GM18951 (cell line): Measurements from ENCODE around the gene R3HDM4.

Source experiments
- POLR2A ChIP-seq: IDR thresholded peaks from 4 replicates; pipeline ENCODE4 v1.6.1; 2011; ENCODE audit warnings: mild to moderate bottlenecking; ENCODE audit not compliant: insufficient read length, insufficient read depth; ENCODE audit errors: extremely low read depth
- in situ Hi-C: fragments of 300-500 bp; cut with MboI; formaldehyde crosslinking; loops from one replicate; pipeline ENCODE4 v1.12.0; 2022; ENCODE audit warnings: low sequenced_read_pairs, mixed read lengths, inconsistent platforms; ENCODE audit not compliant: unreplicated experiment

The R3HDM4 gene

GRCh38 chr19:906480-906879, 6.5 kb downstream of the R3HDM4 start:
- TF ChIP-seq POLR2A: no peak
- in situ Hi-C loops: no loop called here

DNA sequence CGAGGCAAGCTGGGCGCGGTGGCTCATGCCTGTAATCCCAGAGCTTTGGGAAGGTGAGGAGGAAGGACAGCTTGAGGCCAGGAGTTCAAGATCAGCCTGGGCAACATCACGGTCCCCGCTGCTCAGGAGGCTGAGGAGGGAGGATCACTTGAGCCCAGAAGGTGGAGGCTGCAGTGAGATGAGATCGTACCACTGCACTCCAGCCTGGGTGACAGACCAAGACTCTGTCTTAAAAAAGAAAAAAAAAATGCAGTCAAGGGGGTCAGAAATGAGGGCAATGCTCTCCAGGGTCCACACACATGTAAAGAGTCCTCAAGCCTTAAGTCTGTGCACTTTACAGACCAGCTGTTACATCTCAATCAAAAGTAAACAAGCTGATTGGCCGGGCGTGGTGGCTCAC, 8.5 kb downstream of the R3HDM4 start:
- no peak for TF ChIP-seq POLR2A
- in situ Hi-C loops: no loop called here

GRCh38 chr19:903266-903797, 9.7 kb downstream of the R3HDM4 start:
- TF ChIP-seq POLR2A: no peak
- in situ Hi-C loops: no loop called here

DNA sequence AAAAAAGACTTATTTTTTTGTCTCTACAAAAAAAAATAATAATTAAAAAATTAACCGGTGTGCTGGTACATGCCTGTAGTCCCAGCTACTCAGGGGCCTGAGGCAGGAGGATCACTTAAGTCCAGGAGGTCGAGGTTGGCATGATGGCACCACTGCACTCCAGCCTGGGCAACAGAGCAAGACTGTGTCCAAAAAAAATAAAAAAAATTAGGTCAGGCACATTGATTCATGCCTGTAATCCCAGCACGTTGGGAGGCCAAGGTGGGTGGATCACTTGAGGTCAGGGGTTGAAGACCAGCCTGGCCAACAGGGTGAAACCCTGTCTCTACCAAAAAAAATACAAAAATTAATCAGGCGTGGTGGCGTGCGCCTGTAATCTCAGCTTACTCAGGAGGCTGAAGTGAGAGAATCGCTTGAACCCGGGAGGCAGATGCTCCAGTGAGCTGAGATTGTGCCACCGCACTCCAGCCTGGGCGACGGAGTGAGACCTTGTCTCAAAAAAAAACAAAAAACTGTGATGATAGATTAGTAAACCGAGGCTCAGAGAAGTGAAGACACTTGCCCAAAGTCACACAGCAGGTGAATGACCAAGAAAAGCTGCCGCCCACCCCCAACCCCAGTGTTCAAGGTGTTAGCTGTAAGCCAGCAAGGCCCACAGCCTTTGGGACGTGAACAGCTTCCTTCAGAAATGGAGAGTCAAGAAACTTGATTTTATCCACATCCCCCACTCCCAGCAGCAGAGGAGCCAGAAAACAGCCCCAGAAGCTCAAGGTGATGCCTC, 10.4 kb downstream of the R3HDM4 start:
- TF ChIP-seq POLR2A: no peak
- in situ Hi-C loops: no loop called here

GRCh38 chr19:902093-902370, 11.0 kb downstream of the R3HDM4 start:
- no peak for TF ChIP-seq POLR2A
- in situ Hi-C loops: no loop called here

DNA sequence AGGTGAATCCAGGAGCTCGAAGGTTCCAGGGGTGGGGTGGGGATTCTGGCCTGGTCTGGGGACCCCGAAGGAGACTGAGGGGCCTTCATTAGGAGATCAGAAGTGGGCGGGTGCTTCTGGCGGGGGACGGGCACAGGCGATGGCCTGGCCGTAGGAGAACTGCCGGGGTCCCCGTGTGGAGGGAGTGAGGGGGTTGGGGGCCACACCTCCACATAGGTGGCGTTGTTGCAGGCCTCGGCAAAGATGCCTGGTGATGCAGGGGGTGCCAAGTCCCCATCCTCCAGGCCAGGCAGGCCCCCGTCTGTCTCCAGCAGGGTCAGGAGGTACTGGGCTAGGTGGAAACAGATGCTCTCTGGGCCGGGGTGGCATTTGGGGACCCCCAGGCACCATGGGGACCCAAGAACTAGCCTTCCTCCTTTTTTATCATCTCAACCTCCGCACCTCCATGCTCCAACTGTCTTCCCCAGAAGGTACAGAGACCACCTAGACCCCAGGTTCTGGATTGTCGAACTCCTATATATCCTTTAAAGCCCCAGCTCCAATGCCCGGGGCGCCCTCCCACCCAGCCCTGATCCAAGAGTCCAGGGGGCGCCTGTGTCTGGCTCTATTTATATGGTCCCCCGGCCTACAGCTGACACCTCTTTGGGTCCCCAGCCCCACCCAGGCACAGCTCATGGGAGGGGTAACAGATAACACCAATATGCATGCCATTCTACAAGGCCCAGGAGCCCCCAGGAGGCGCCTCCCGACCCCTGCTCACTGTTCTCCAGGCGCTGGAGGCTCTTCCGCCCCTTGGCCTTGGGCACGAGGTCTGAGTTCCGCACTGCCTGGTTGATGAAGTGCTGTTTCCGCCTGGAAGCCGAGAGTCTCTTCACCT, 11.6 kb downstream of the R3HDM4 start:
- no peak for TF ChIP-seq POLR2A
- in situ Hi-C loops: no loop called here

DNA sequence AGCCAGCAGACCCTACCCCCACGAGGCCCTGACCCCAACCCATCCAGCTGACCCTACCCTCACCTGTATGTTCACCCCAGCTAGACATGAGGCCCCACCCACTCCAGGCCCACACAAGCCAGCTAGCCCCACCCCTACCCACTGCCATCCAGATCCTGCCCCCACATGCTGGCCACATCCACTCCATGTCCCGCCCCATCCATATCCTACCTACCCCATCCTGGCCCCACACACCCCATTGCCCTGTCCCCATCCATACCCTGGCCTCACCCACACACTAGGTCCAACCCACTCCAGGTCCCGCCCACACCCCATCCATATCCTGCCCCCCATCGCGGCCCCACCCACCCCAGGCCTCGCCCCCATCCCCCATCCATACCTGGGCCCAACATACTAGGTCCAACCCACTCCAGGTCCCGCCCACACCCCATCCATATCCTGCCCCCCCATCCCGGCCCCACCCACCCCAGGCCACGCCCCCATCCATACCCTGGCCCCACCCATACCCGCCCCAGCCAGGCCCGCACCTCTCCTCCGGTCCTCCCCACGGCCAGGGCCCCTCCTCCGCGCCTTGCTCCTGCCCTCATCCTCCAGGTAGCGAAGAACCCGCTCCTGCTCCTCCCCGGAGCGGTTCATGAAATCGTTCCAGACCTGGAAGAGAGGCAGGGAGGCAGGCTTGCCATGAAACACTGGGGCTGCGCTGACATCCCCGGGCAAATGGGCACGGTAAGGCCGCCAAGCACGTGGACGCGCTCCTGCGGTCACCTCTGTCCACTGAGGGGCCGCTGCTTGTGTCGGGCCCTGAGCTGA, 12.5 kb downstream of the R3HDM4 start:
- no peak for TF ChIP-seq POLR2A
- in situ Hi-C loops: no loop called here

DNA sequence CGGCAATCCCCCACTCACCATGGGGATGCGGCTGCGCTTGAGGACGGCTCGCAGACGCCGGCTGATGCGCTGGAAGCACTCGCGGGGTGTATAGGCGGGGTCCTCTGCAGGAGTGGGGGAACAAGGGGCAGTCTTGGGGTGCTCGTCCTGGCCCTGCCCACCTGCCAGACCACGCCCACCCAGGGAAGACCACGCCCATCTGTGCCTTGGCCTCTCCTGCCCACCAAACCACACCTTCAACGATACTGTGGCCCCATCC, 13.0 kb downstream of the R3HDM4 start:
- no peak for TF ChIP-seq POLR2A
- in situ Hi-C loops: no loop called here

- in situ Hi-C loops: no loop called here
- no peak for TF ChIP-seq POLR2A
These were observed 13.5 kb downstream of the R3HDM4 start for GRCh38 chr19:899336-900042.

GRCh38 chr19:898663-899062, 14.4 kb downstream of the R3HDM4 start:
- in situ Hi-C loops: no loop called here
- TF ChIP-seq POLR2A: no peak

DNA sequence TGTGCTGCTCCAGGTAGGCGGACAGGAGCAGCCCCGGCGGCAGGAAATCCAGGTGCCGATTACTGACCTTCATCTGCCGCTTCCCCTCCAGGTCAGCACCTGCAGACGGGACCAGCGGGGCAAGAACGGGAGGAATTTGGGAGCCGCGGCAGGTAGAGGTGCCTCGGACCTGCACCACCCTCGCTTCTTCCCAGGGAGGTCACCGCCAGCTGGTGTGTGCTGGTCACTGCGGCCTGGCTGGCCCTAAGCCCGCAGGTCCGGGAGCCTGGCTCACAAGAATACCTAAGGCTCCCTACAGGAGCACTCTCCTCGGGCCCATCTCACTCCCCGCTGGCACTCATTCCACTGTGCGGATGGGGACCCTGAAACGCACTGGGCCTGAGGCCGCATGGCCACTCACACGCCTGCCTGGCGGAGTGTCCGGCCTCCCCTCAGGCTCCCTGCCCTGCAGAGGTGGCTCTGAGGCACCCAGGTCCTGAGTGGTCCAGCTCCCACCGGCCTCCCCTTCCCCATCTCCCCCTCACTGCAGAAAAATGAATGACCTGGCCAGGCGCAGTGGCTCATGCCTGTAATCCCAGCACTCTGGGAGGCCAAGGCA, 15.5 kb downstream of the R3HDM4 start:
- no peak for TF ChIP-seq POLR2A
- in situ Hi-C loops: no loop called here

DNA sequence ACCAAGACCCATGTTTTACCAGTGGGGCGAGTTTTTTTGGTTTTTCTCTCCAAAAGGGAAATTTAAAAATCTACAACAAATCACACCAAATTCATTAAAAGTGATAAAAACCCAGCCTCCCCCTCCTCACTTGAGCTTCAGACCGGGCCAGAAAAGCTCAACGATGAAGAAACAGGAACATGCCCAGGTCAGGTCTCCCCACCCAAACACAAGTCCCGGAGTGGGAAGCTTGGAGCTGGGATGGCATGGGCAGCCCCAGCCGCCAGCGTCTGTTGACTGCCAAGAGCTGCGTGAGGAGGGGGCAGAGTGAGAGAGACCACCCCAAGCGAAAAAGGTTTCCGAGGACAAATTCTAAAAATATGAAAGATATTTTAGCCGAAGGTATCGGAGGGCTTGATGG, 16.0 kb downstream of the R3HDM4 start:
- TF ChIP-seq POLR2A: no peak
- in situ Hi-C loops: no loop called here
